Measurements from ENCODE around the gene PRR19. TPM values are rescaled to one million over a fixed set of nuclear protein-coding genes. Genes with fewer than 3 reads are reported as not detected.
A peak's percentile ranks its signal among the peaks of the same experiment; 100 is the strongest.

The PRR19 gene
- total RNA-seq, 3 donors from 2014 or later = 1.0 TPM; not detected in 2

- Histone ChIP-seq H3K4me3 (no peak overlapping the region), H3K36me3 (ENCODE audit: low read depth) (no peaks in the 10 kb centered on the region), H3K9me3 (no peaks in the 10 kb centered on the region), H3K4me1 (ENCODE audit: low read depth) (peaks cover 21% of the 10 kb centered on the region)
- intact Hi-C loops (cut with DNase I, micrococcal nuclease) = no loop called here
- TF ChIP-seq CTCF (IDR thresholded peaks at IDR 0.05) = no peak
- ATAC-seq = no peak
- DNase-seq = no peak
These were observed 20.4 kb downstream of the PRR19 start for GRCh38 chr19:42322305-42322704.

- peak in 1 of 3 donors; percentile 23 for DNase-seq
- H3K4me3 ChIP-seq = no peak overlapping the region
These were observed 21.5 kb downstream of the PRR19 start for GRCh38 chr19:42323473-42323851.

GRCh38 chr19:42323852-42324654 is 22.1 kb downstream of the PRR19 start:
- no peaks in the 10 kb centered on the region for H3K36me3 ChIP-seq (ENCODE audit: low read depth)
- no peak for TF ChIP-seq CTCF (IDR thresholded peaks at IDR 0.05)
- no peak overlapping the region for H3K4me3 ChIP-seq
- ATAC-seq (no peak), DNase-seq (peak in 2 of 3 donors; percentile 19 to 48)
- intact Hi-C loops (cut with DNase I, micrococcal nuclease) = no loop called here
- no peaks in the 10 kb centered on the region for H3K9me3 ChIP-seq
- peaks cover 22% of the 10 kb centered on the region for H3K4me1 ChIP-seq (ENCODE audit: low read depth)

More at GRCh38 chr19:42323473-42323851, 21.5 kb downstream of the PRR19 start:
- Histone ChIP-seq H3K9me3 (no peaks in the 10 kb centered on the region), H3K4me1 (ENCODE audit: low read depth) (peaks cover 22% of the 10 kb centered on the region), H3K36me3 (ENCODE audit: low read depth) (no peaks in the 10 kb centered on the region)
- intact Hi-C loops (cut with DNase I, micrococcal nuclease) = no loop called here
- no peak for ATAC-seq
- TF ChIP-seq CTCF (IDR thresholded peaks at IDR 0.05) = no peak

GRCh38 chr19:42324655-42325307 is 22.8 kb downstream of the PRR19 start:
- TF ChIP-seq CTCF (IDR thresholded peaks at IDR 0.05) = no peak
- H3K9me3 ChIP-seq = no peaks in the 10 kb centered on the region
- H3K4me1 ChIP-seq (ENCODE audit: low read depth) = peaks cover 22% of the 10 kb centered on the region
- ATAC-seq (no peak), DNase-seq (peak in 2 of 3 donors; percentile 49 to 65)
- no peak overlapping the region for H3K4me3 ChIP-seq
- H3K36me3 ChIP-seq (ENCODE audit: low read depth) = no peaks in the 10 kb centered on the region
- intact Hi-C loops (cut with DNase I, micrococcal nuclease) = no loop called here

- intact Hi-C loops (cut with DNase I, micrococcal nuclease) = no loop called here
- Histone ChIP-seq H3K9me3 (no peaks in the 10 kb centered on the region), H3K36me3 (ENCODE audit: low read depth) (no peaks in the 10 kb centered on the region), H3K4me1 (ENCODE audit: low read depth) (peaks cover 22% of the 10 kb centered on the region), H3K4me3 (peak within 1 kb of the TSS; percentile 56)
- peak; percentile 97 for ATAC-seq
- peak; percentile 85 for TF ChIP-seq CTCF (IDR thresholded peaks at IDR 0.05)
- peak; percentile 98 to 99 (median 99) for DNase-seq
These were observed 23.5 kb downstream of the PRR19 start, which contains the start of gene MEGF8 for GRCh38 chr19:42325308-42325895. Gene MEGF8 (plus strand): TSS chr19:42325635. CDS start chr19:42326244, 609 bp downstream.

Measured in mucosa of descending colon (tissue), 3 donors.